Tibial nerve (tissue), 4 donors: ENCODE measurements around the gene FAM78B.

Experiments used
- EP300 ChIP-seq, 2 donors: sonication (generic); formaldehyde crosslinking; IDR thresholded peaks; one replicate each; pipeline ENCODE4 v1.6.1; 2017; ENCODE audit warnings: antibody characterized with exemption in 2 of 2, mild to moderate bottlenecking in 1 of 2
- TF ChIP-seq, protein P1 (sequence below), 5 experiments: fragments of 200-600 bp in 3 of 5; fragments of 450-650 bp in 2 of 5; sonication (generic) in 3 of 5; IDR thresholded peaks; one replicate each; pipeline ENCODE4 v1.5.1; 2016 to 2019; ENCODE audit warnings: antibody characterized with exemption in 5 of 5, mild to moderate bottlenecking in 3 of 5, moderate library complexity in 2 of 5

DNA sequence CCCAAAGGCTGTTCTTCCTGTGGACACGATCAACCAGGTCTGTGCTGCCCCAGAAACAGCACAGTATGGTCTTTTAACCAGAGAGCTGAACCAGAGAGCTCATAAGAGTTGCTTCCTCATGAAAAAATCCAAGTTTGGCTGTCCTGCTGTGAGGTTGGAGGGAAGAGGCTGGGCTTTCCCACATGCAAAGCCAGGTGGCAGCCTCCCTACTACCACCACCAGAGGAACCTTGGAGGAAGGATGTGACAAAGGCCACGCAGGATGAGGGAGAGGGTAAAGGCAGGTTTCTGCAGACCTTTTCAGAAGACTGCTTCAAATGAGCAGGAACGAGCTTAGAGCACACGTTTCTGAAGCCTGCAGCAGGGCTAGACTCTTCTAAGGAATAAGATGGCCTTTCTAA lies 27.1 kb downstream of the FAM78B start:
- TF ChIP-seq EP300 (IDR thresholded peaks at IDR 0.05) = no peak
- TF ChIP-seq, protein P1, sequence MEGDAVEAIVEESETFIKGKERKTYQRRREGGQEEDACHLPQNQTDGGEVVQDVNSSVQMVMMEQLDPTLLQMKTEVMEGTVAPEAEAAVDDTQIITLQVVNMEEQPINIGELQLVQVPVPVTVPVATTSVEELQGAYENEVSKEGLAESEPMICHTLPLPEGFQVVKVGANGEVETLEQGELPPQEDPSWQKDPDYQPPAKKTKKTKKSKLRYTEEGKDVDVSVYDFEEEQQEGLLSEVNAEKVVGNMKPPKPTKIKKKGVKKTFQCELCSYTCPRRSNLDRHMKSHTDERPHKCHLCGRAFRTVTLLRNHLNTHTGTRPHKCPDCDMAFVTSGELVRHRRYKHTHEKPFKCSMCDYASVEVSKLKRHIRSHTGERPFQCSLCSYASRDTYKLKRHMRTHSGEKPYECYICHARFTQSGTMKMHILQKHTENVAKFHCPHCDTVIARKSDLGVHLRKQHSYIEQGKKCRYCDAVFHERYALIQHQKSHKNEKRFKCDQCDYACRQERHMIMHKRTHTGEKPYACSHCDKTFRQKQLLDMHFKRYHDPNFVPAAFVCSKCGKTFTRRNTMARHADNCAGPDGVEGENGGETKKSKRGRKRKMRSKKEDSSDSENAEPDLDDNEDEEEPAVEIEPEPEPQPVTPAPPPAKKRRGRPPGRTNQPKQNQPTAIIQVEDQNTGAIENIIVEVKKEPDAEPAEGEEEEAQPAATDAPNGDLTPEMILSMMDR (IDR thresholded peaks at IDR 0.05) = no peak
